IMR-90 (cell line): ENCODE measurements around the gene C14orf93. TPM values are rescaled to one million over a fixed set of nuclear protein-coding genes. Genes with fewer than 3 reads are reported as not detected.

Experiments
- CHD1 ChIP-seq: IDR thresholded peaks from 2 replicates; pipeline ENCODE4 v1.6.1; 2012; ENCODE audit warnings: low read depth, low read length, improper control_type of control experiment
- CTCF ChIP-seq: conservative IDR thresholded peaks from 2 replicates; pipeline ENCODE4 v1.5.1; 2012; ENCODE audit warnings: mild to moderate bottlenecking, low read depth, low read length, improper control_type of control experiment
- NFE2L2 ChIP-seq: fragments of 150-350 bp; IDR thresholded peaks from 2 replicates; pipeline ENCODE4 v1.6.1; 2016; ENCODE audit warnings: low read depth, mild to moderate bottlenecking, low read length
- polyA plus RNA-seq, 3 experiments: library from polyadenylated mRNA; depleted of rRNA; stranded (reverse); fragments of >200 nt; gene quantifications; 2 replicates each; pipeline ENCODE4 v1.2.3, GENCODE V29; 2012; ENCODE audit warnings: low replicate concordance in 1 of 3
- total RNA-seq: library from RNA; depleted of rRNA; stranded (reverse); fragments of >200 nt; gene quantifications from 2 replicates; pipeline ENCODE4 v1.2.3, GENCODE V29; 2012

C14orf93 gene
- total and polyA plus RNA-seq, 2 of the 4 experiments (the other 2 are of a cell fraction) = 5.4 to 5.7 TPM

GRCh38 chr14:23051141-23052057, 41.5 kb upstream of the C14orf93 start (continued):
- TF ChIP-seq CTCF = no peak
- TF ChIP-seq CHD1 = no peak
- TF ChIP-seq NFE2L2 = no peak
